Hepatocyte (in vitro differentiated cells): ENCODE data around the gene LRRC46.

Source experiments
- CTCF ChIP-seq: fragments of 200-600 bp; sonication (generic); IDR thresholded peaks from 2 replicates; pipeline ENCODE4 v1.5.1; 2016; ENCODE audit warnings: antibody characterized with exemption, mild to moderate bottlenecking; ENCODE audit not compliant: poor library complexity
- EZH2 ChIP-seq: fragments of 200-600 bp; sonication (generic); IDR thresholded peaks from 2 replicates; pipeline ENCODE4 v1.6.1; 2016; ENCODE audit warnings: antibody characterized with exemption, mild to moderate bottlenecking, borderline replicate concordance
- EZH2phosphoT487 ChIP-seq: fragments of 200-600 bp; sonication (generic); IDR thresholded peaks from one replicate; pipeline ENCODE4 v1.6.1; 2018; ENCODE audit warnings: antibody characterized with exemption, mild to moderate bottlenecking, low read depth, moderate library complexity; ENCODE audit not compliant: unreplicated experiment, severe bottlenecking

GRCh38 chr17:47845716-47846075 lies 14.2 kb downstream of the LRRC46 start:
- TF ChIP-seq EZH2: no peak
- no peak for TF ChIP-seq CTCF
- TF ChIP-seq EZH2phosphoT487: no peak
